NCI-H1105 treated with DMSO at 0.1 percent for 48 hours (cell line): ENCODE data around the gene PPARG.
"Not testable (repeated sequence)": the region's sequence is repeated elsewhere in the genome, so short reads cannot be mapped to it uniquely, and the experiment has no call there.

ENCODE experiments used
- DNase-seq: peaks from one replicate; lab custom pipeline; 2025; lab: John Stamatoyannopoulos, UW

PPARG gene

GRCh38 chr3:12288182-12289129, at the start of gene PPARG:
Gene PPARG, plus strand, starts transcription at chr3:12289070. Its CDS starts 90,642 bp downstream, at chr3:12379712.
- no peak for DNase-seq

DNA sequence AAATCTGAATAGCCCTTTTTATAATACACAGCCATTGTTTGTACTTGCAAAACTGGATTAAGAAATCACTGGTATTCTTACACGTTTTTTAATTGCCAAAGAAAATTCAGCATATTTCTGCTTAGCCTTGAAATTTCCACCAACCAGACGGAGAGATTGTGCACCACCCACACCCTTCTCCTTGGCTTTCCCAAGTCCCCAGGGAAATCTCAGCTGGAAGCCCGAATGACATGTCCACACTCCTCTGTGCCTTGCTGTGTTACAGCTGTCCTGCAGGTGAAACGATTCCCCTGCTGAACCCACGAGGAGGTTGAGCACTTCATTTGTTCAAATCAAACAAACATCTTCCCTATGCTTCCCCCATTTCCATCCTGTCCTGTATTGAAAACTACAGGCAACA, 49.6 kb upstream of the PPARG start:
- DNase-seq, result no peak

- no peak for DNase-seq
Measured at GRCh38 chr3:12242772-12243171, 46.1 kb upstream of the PPARG start.

DNA sequence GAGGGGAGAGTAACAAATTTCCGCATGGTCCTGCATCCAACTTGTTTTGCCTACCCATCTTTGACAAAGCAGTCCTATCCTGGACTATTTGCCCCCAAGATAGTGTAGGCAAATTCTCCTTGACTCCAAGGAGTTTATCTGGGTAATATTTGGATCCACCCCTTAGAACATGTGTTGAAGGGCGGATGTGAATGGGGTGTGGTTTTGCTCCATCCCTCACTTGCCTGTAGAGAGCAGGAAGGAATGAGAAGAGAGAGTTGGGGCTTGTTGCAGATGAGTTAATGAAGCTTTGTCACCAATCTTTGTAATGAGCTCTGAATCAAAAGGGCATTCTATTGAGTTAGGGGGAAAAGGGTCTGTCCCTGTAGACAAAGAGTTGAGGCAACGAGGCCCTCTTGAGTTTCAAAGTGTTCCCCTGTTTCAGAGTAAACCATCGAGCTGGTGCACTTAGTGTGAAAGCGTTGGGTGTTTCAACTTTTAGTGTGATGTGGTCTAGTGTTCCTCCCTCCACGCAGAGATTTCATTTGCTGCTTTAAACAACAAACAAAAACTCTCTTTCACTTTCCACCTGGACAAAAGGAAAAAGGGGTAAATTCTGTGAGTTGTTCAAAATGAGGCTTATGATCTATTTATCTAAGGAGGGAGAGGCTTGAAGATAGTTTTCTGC, 42.2 kb upstream of the PPARG start:
- no peak for DNase-seq

- no peak for DNase-seq
Measured at GRCh38 chr3:12247411-12247810, 41.5 kb upstream of the PPARG start.

GRCh38 chr3:12249519-12249918, 39.4 kb upstream of the PPARG start:
- no peak for DNase-seq

GRCh38 chr3:12252889-12253288, 36.0 kb upstream of the PPARG start:
- no peak for DNase-seq

DNA sequence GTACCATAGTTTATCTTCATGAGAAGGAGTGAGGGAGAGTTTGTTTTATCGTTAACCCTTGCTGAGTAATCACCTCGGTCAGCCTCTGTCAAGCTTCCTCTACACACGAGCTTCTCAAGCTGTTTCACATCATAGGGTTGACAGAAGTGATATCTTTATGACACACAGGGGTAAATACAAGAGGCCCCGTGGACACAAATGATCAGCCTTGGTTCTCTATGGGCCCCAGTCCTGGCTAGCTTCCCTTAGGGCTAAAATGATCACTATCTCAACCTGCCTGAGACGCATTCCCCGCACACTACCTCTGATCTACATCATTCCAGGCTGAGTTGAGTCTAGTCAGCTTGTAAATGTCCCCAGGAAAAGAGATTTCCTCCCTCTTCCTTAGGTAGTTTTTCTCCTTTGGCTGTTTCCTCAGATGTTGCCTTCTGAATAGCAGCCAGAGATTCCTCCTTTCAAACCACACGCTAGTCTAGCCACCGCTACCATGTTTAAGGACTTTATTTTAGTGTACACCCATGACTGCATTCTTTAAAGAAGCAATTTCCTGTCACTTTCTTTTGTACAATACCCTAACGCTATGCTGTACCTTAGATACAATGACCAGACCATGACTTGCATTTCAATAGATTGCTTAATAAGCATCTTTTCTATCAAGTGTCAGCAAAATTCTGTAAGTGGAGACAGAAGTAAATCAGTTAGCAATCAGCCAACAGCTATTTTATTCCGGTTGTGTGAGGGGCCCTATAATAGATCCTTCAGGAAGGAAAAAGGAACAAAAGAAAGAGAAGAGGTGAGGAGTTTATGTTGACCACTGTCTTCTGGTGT, 35.1 kb upstream of the PPARG start:
- DNase-seq, result no peak

- DNase-seq, result no peak
Measured at GRCh38 chr3:12255393-12255792, 33.5 kb upstream of the PPARG start.

- DNase-seq, result no peak
Measured at GRCh38 chr3:12258911-12259310, 30.0 kb upstream of the PPARG start.

- DNase-seq, result not testable (repeated sequence)
Measured at GRCh38 chr3:12262173-12262572, 26.7 kb upstream of the PPARG start.

GRCh38 chr3:12265508-12265907, 23.4 kb upstream of the PPARG start:
- no peak for DNase-seq

DNA sequence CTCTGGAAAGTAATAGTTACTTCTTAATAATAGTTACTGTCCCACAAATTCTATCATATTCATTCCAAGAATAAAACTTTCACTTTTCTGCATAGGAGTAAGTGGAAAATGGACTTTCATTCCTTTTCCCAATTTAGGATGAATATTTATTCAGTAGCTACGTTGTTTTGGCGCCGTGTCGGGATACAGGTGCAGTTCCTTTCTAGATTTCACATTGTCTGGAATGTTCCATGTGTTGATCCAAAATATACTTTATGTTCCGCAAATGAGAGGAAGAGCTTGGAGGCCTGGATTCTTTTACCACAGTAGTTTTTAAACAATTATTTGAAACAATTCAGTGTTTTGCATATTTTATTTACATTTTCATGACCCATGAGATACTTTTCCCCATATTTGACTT, 22.8 kb upstream of the PPARG start:
- no peak for DNase-seq

GRCh38 chr3:12267376-12268030, 21.4 kb upstream of the PPARG start:
- DNase-seq, result no peak

DNA sequence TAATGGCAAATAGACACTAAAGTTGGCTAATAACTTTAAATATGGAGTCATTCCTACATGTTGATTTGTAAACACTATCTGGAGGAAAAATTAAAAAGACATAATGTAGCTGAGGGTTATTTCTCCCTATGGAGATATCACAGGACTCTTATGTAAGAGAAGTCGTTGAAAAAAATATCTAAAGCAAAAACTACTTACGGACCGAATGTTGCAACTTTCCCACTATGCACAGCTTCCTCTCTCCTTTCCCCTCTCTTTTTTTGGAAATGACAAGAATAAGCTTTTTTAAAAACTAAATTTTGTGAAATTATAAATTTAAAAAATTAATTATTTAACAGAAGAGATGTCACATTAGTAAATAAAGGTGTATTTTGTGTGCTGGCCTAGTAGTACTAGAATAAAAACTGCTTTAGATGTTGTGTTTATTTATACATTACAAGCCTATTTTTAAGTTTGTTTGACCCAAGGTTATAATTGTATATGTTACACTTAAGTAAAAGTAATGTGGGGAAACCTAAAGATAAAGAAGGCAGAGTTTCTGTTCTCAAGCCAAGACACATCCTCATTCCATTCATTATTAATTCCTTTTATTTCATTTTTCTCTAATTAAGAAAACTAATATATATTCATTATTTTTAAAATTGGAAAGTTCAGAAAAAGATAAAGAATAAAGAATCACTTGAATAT, 20.7 kb upstream of the PPARG start:
- no peak for DNase-seq

- DNase-seq, result no peak
Measured at GRCh38 chr3:12270976-12271375, 17.9 kb upstream of the PPARG start.

- DNase-seq, result no peak
Measured at GRCh38 chr3:12273045-12273695, 15.7 kb upstream of the PPARG start.

- DNase-seq, result no peak
Measured at GRCh38 chr3:12275974-12276650, 12.8 kb upstream of the PPARG start.

DNA sequence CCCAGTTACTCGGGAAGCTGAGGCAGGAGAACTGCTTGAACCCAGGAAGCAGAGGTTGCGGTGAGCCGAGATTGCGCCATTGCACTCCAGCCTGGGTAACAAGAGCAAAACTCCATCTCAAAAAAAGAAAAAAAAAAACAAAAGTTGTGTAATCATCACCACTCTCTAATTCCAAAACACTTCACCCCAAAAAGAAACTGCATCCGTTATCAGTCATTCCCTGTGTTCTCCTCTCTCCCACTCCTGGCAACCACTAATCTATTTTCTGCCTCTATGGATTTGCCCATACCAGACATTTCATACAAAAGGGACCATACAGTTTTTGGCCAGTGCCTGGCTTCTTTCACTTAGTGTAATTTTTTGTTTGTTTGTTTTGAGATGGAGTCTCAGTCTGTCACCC, 12.0 kb upstream of the PPARG start:
- DNase-seq, result not testable (repeated sequence)

GRCh38 chr3:12278566-12278965, 10.3 kb upstream of the PPARG start:
- no peak for DNase-seq
